Breast epithelium (tissue), 3 donors: Measurements from ENCODE around the gene HENMT1.

Experiments
- POLR2A ChIP-seq: fragments of 450-650 bp; IDR thresholded peaks from one replicate; pipeline ENCODE4 v1.6.1; 2016; ENCODE audit warnings: antibody characterized with exemption, mild to moderate bottlenecking, moderate library complexity
- POLR2AphosphoS5 ChIP-seq, 3 donors: sonication (generic); formaldehyde crosslinking; IDR thresholded peaks; one replicate each; pipeline ENCODE4 v1.6.1; 2017; ENCODE audit warnings: antibody characterized with exemption in 3 of 3
- TF ChIP-seq, protein P1 (sequence below), 3 donors: fragments of 450-650 bp; IDR thresholded peaks; one replicate each; pipeline ENCODE4 v1.5.1; 2016 to 2017; ENCODE audit warnings: antibody characterized with exemption in 3 of 3, mild to moderate bottlenecking in 3 of 3, moderate library complexity in 3 of 3

DNA sequence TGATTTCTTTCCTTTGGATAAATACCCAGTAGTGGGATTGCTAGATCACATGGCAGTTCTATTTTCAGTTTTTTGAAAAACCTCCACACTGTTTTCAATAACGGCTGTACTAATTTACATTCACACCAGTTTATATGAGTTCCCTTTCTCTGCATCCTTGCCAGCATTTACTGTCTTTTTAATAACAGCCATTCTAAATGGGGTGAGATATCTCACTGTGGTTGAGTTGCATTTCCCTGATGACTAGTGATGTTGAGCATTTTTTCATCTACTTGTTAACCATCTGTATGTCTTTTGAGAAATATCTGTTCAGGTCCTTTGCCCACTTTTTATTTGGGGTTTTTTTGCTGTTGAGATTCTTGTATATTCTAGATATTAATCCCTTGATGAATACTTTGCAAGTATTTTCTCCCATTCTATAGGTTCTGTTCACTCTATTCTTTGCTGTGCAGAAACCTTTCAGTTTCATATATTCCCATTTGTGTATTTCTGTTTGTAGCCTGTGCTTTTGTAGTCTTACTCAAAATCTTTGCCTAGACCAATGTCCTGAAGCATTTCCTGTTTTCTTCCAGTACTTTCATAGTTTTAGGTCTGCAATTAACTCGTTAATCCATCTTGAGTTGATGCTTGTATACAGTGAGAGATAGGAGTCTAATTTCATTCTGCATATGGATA, 7.3 kb downstream of the HENMT1 start:
- TF ChIP-seq, protein P1, sequence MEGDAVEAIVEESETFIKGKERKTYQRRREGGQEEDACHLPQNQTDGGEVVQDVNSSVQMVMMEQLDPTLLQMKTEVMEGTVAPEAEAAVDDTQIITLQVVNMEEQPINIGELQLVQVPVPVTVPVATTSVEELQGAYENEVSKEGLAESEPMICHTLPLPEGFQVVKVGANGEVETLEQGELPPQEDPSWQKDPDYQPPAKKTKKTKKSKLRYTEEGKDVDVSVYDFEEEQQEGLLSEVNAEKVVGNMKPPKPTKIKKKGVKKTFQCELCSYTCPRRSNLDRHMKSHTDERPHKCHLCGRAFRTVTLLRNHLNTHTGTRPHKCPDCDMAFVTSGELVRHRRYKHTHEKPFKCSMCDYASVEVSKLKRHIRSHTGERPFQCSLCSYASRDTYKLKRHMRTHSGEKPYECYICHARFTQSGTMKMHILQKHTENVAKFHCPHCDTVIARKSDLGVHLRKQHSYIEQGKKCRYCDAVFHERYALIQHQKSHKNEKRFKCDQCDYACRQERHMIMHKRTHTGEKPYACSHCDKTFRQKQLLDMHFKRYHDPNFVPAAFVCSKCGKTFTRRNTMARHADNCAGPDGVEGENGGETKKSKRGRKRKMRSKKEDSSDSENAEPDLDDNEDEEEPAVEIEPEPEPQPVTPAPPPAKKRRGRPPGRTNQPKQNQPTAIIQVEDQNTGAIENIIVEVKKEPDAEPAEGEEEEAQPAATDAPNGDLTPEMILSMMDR (IDR thresholded peaks at IDR 0.05) = no peak
- no peak for TF ChIP-seq POLR2AphosphoS5 (IDR thresholded peaks at IDR 0.05)
- TF ChIP-seq POLR2A = no peak
